GM21515 (cell line): Measurements from ENCODE around the gene NUP214.
"Not testable (repeated sequence)": the region's sequence is repeated elsewhere in the genome, so short reads cannot be mapped to it uniquely, and the experiment has no call there.

Experiments
- ATAC-seq: cut with Tn5 transposase; IDR thresholded peaks from one replicate; pipeline ENCODE4 v1.9.1; 2021; ENCODE audit not compliant: unreplicated experiment

Gene NUP214

GRCh38 chr9:131228988-131229387, 103.6 kb downstream of the NUP214 start:
- ATAC-seq, result no peak

- ATAC-seq, result no peak
These were observed 108.2 kb downstream of the NUP214 start for GRCh38 chr9:131233556-131233955.

GRCh38 chr9:131233995-131234394, 108.6 kb downstream of the NUP214 start:
- no peak for ATAC-seq

- no peak for ATAC-seq
These were observed 109.6 kb downstream of the NUP214 start for GRCh38 chr9:131234799-131235479.

DNA sequence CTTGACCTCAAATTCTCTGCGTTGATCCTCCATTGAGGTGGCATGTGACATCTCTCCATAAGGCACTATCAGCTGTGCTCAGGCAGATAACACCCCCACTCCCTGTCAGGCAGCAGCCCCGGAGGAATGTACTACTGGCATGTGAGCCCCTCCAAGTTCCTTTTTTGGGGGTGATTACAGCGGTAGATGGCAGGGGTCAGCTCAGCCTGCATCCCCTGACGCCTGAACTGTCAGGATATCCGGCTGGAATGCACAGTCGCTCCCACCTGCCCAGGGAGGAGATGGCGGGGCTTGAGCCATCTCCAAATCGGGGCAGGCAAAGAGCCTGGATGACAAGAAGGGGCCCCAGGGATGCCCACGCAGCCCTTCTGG, 110.1 kb downstream of the NUP214 start:
- no peak for ATAC-seq

DNA sequence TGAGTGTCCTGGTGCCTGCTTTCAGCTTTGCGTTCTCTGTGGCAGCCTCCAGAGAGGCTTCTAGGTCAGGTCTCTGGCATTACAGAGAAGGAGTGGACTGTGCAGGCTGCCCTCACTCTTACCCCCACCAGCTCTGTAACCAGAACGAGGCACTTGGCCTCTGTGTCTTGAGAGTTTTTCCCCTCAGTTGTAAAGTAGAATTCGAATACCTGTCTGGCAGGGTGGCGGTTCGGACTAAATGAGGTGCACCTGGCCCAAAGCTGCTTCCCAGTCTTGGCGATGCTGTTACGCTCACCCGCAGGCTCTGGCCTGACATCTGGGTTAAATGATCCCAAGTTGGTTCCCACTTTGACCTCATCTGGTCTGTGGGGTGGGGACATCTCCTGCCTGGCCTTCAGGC, 110.8 kb downstream of the NUP214 start:
- no peak for ATAC-seq

- no peak for ATAC-seq
These were observed 111.4 kb downstream of the NUP214 start for GRCh38 chr9:131236761-131237160.

DNA sequence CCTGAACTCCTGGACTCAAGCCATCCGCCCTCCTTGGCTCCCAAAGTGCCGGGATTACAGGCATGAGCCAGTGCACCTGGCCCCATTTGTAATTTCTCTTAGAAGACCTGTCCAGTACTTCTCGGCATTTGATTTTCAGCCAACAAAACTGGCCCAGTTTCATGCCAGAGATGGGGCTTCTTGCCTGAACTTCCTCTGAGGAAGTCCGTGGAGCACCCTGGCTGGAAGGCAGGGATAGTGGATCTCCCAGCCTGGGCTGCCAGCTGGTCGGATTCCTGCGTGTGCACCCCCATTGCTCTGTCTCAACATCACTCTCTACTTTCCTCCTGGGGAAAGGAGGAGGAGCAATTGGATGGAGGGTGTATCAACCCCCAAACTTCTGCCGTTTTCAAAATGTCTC, 111.9 kb downstream of the NUP214 start:
- ATAC-seq, result no peak

DNA sequence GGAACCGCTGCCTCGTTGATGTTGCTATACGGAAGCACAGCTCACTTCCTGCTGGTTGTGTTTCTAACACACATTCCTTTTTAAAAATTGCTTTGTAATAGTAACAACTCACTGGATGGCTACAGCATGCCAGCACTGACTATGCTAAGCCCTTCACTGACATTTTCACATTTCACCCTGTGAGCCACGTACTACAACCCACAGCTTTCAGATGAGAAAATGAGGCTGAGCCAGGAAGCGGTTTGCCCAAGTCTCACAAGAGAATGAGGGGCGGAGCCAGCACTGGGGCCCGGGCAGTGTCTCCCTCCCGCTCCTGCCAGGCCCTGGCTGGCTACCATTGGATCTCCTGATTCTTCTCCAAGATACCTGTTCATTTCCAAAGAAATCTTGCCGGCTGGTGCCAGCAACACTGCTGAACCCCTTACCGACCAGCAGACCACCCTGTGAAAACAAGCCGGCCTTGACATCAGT, 112.6 kb downstream of the NUP214 start:
- ATAC-seq, result peak; percentile 75

DNA sequence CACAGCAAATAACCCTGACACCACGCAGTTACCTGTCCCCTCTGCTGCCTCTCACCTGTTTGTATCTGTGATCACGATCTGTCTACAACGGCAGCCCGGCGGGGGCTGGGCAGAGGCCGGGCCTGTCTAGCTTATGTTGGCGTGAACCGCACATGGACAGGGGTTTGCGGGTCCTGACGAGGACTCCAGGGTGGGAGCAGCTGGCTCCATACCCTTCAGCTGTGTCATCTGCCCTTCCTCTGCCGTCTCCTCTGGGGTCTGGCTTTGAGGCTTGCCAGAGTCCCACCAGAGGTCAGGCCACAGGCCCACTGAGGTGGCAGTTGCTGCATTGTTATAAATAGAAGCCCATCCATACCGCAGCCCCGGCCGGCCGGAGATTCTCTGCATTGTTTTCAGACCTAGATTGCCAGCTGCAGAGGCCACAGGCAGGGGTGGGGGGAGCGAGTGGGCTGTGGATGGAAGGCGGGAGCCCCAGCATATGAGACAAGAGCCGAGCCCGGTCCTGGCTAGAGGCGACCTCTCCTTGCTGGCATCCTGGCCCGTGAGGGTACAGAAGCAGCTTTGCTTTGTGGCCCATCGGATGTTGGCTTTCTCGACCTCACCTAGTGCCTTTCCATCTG, 113.1 kb downstream of the NUP214 start:
- peak; percentile 22 for ATAC-seq

DNA sequence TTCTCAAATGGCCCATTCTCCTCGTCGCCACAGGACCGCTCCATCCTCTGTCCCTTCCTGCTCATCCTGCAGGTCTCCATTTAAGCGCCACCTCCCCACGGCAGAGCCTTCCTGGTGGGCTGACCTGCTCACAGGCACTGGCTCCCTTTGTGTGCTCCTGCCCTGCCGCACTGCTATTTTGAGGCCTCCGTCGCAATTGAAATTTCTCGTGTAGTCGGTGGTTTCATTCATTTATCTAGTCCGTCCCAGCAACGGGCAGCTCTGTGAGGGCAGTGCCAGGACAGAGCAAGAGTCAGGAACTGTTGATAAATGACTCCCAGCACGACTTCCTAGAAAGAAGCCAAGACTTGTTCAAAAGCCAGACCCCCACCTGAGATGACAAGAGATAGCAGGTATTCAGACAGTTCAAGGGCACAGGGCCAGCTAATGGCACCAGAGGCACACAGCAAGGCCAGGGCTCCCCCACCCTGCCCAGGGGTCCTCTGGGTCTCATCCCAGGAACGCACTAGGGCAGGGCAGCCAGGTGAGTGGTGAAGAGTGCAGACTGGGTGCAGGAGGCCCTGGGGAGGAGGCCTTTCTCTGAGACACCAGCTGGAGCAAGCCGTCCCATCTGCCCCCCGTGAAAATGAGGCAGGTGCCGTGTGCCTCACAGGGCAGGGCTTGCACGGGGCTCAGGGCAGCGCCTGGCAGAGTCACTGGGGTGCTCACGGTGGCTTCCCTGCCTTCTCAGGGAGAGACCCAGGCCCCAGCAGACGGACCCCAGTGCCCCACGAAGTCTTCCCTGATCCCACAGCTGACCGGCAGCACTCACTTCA, 114.0 kb downstream of the NUP214 start:
- no peak for ATAC-seq

- no peak for ATAC-seq
These were observed 114.9 kb downstream of the NUP214 start for GRCh38 chr9:131240047-131240921.

- not testable (repeated sequence) for ATAC-seq
These were observed 118.9 kb downstream of the NUP214 start for GRCh38 chr9:131244331-131244730.

DNA sequence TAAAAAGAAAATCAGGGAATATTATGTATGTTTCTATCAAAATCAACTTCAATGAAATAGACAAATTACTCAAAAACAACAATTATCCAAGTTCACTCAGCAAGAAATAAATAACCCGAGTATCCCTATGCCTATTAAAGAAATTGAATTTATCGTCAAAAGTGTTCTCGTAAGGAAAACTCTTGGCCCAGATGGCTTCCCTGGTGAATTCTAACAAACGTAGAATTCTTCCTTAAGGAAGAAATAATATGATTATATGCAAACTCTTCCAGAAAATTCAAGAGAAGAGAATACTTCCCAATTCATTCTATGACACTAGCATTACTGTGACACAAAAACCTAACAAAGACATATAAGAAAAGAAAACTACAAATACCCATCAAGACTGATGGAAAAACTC, 121.2 kb downstream of the NUP214 start:
- no peak for ATAC-seq

DNA sequence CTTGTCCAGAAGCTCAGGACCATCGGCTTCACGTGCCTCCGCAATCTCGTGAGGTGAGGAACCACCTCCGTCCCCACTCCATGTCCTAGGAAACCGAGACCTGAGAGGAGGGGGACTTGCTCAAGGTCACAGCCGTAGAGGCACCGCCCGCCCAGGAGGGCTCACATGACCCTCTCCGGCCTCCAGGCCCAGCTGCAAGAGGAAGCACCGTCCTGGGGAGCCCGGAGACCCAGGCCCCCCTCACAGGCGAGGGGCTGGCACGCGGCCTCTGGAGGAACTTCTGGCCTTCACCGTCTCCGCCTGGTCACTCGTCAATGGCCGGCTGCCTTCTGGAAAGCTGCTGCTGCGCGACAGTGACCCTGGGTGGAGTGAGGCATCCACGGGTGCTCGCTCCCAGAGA, 126.7 kb downstream of the NUP214 start:
- ATAC-seq, result no peak

DNA sequence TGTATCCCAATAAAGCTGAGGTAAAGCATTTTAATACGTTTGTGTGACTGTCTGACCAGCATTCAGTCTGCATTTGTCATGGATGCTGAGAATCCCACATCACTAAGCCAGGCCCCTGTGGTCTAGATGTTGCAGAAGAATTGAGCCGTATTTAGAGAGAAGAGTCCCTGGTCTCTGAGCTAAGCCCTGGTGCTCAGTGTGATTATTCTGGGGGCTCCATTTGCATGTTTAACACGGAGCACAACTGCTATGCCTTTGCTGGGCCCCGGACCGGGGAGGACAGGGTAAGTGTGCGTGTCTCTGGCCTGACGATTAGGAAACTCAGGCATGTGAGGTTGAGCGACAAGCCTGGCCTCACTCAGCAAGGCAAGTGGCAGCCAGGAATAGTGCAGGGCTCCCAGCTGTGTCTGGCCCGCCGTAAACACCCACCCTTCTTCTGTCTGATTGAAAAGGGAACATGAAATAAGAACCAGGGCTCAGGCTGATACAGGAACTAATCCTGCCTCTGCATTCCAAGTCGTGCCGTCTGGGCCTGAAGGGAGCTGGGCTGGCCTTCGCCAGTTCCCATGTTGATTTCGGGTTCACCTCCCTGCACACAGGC, 128.6 kb downstream of the NUP214 start:
- no peak for ATAC-seq

GRCh38 chr9:131254626-131255025, 129.2 kb downstream of the NUP214 start:
- no peak for ATAC-seq

DNA sequence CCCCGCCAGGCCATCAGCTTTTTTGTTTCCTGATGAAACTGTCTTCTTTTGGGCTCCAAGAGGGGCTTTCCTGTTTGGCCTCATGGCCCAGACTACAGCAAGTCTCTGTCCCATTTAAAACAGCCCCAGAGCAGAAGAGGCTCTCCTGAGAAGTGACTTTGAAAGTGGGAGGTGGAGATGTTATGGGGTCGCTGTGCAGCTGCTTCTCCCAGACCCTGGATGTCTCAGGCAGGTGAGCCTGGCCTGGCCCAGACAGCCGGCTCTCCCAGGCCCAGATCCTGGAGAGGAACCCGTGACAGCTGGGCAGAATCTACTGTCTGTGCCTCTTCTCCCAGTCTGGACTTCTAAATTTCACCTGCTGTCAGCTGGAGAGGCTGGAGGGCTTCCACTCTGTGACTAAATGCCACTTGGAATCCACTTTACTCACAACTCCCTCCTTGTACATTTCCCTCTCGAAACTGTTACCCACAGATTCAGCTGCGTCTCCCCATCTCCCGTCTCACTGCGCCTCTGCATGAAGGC, 130.4 kb downstream of the NUP214 start:
- no peak for ATAC-seq

DNA sequence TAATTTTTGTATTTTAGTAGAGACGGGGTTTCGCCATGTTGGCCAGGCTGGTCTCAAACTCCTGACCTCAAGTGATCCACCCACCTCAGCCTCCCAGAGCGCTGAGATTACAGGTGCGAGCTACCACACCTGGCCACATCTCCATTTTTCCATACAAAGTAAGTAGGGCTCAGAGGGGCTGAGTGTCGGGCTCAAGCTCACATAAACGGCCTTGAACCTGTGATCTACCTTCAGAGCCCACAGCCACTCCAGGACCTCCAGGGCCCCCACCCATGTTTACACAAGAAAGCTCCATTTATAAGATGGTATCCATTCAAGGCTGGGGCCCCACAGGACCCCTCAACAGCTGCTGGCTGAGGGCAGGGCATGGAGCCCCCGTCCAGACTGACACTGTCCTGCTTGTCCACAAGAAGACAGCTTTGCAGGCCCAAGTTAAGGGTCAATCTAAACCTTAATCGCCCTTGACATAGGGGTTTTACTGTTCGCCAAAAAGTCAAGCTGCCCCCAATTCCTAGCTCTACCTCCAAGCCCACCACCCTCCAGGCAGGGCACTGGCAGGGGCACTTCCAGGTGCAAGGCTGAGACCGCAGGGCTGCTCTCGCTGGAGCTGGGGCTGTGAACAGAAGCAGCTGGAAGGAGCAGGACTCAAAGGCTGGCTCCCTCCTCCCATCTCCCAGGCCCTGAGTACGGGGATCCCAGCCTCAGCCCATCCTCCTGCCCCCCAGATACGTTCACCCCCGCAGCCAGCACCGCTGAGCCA, 132.1 kb downstream of the NUP214 start:
- no peak for ATAC-seq

- no peak for ATAC-seq
These were observed 132.8 kb downstream of the NUP214 start for GRCh38 chr9:131258186-131258585.
